H1 (cell line): ENCODE results near the gene PNPLA3. TPM values are rescaled to one million over a fixed set of nuclear protein-coding genes. Genes with fewer than 3 reads are reported as not detected.

Experiments used
- CTCF ChIA-PET: fragments of 300-600 bp; sonication (Branson Sonifier 250); formaldehyde crosslinking; loops from one replicate; lab custom pipeline; 2021; ENCODE audit not compliant: partially characterized antibody; lab: Charles Lee
- POLR2A ChIA-PET: fragments of 300-600 bp; sonication (Branson Sonifier 250); formaldehyde crosslinking; loops from one replicate; lab custom pipeline; 2021; ENCODE audit warnings: inconsistent platforms; ENCODE audit not compliant: partially characterized antibody; lab: Charles Lee
- DNase-seq, 2 experiments: peaks; one replicate each; pipeline versions ENCODE4 v3.0.0 to v3.0.0-alpha.2; 2010 to 2022; ENCODE audit warnings: low spot score in 2 of 2, low read depth in 1 of 2, mixed read lengths in 1 of 2
- FAIRE-seq: peaks from 2 replicates; lab custom pipeline; 2011; peaks lifted over from hg19 to GRCh38; lab: Jason Lieb, UNC
- H2AFZ ChIP-seq: 2 replicates; pipeline ENCODE4 v1.8.1; 2012; ENCODE audit warnings: low read length, inconsistent platforms
- H2AK5ac ChIP-seq: 2 replicates; pipeline ENCODE4 v1.6.1; 2013; ENCODE audit warnings: low read depth, low read length
- H2BK120ac ChIP-seq: replicated peaks from 2 replicates; pipeline ENCODE3; 2013; ENCODE audit warnings: low read depth, low read length, inconsistent platforms
- H2BK12ac ChIP-seq: 2 replicates; pipeline ENCODE4 v1.6.1; 2013; ENCODE audit warnings: low read depth, low read length
- H2BK15ac ChIP-seq: 2 replicates; pipeline ENCODE4 v1.6.1; 2013; ENCODE audit warnings: low read length
- H2BK20ac ChIP-seq: 2 replicates; pipeline ENCODE4 v1.6.1; 2013; ENCODE audit warnings: low read length
- H2BK5ac ChIP-seq: 2 replicates; pipeline ENCODE4 v1.6.1; 2013; ENCODE audit warnings: low read depth, low read length
- H3K14ac ChIP-seq: 2 replicates; pipeline ENCODE4 v1.6.1; 2013; ENCODE audit warnings: inconsistent platforms; ENCODE audit not compliant: insufficient read length
- H3K18ac ChIP-seq: 2 replicates; pipeline ENCODE4 v1.6.1; 2013; ENCODE audit warnings: low read length; ENCODE audit errors: extremely low read depth
- H3K23ac ChIP-seq: 2 replicates; pipeline ENCODE4 v1.6.1; 2013; ENCODE audit warnings: inconsistent platforms; ENCODE audit not compliant: insufficient read length
- H3K23me2 ChIP-seq: 2 replicates; pipeline ENCODE4 v1.6.1; 2013; ENCODE audit warnings: low read depth, low read length
- H3K27ac ChIP-seq: 2 replicates; pipeline ENCODE4 v1.6.1; 2011; ENCODE audit warnings: low read depth, low read length, inconsistent platforms
- H3K27me3 ChIP-seq, 4 experiments: replicated peaks in 1 of 4; 1 replicate in 1 of 4; 2 replicates in 3 of 4; pipeline versions ENCODE4 v1.6.1 to v1.8.1; 2011 to 2013; ENCODE audit warnings: low read length in 3 of 4, mild to moderate bottlenecking in 3 of 4, inconsistent platforms in 2 of 4, mixed read lengths in 2 of 4, moderate library complexity in 1 of 4; ENCODE audit not compliant: control insufficient read depth in 3 of 4, insufficient read depth in 3 of 4; ENCODE audit errors: extremely low read depth in 1 of 4
- H3K36me3 ChIP-seq, 4 experiments: 2 replicates each; pipeline versions ENCODE4 v1.6.1 to v1.8.1; 2011 to 2013; ENCODE audit warnings: mild to moderate bottlenecking in 4 of 4, low read length in 3 of 4, moderate library complexity in 2 of 4, control low read depth in 1 of 4, inconsistent platforms in 1 of 4; ENCODE audit not compliant: insufficient read depth in 4 of 4, control insufficient read depth in 2 of 4
- H3K4ac ChIP-seq: replicated peaks from 2 replicates; pipeline ENCODE3; 2013; ENCODE audit warnings: low read length, low read depth, mixed read lengths, inconsistent platforms; ENCODE audit not compliant: insufficient read length
- H3K4me1 ChIP-seq, 4 experiments: replicated peaks in 1 of 4; 1 replicate in 1 of 4; 2 replicates in 3 of 4; pipeline versions ENCODE4 v1.6.1 to v1.8.1; 2011 to 2013; ENCODE audit warnings: low read length in 3 of 4, inconsistent platforms in 2 of 4, mixed read lengths in 1 of 4; ENCODE audit not compliant: insufficient read depth in 4 of 4, control insufficient read depth in 3 of 4
- H3K4me2 ChIP-seq, 2 experiments: 2 replicates each; pipeline versions ENCODE4 v1.6.1 to v1.8.1; 2011 to 2013; ENCODE audit warnings: low read depth in 2 of 2, low read length in 2 of 2, control low read depth in 1 of 2, inconsistent platforms in 1 of 2, mild to moderate bottlenecking in 1 of 2; ENCODE audit not compliant: insufficient read depth in 1 of 2
- H3K4me3 ChIP-seq, 4 experiments: fragments of 200-600, 300-600 bp in 1 of 4; sonication (generic), shearing (Covaris generic), sonication (Bioruptor Twin) in 1 of 4; 2 replicates each; pipeline versions ENCODE4 v1.5.1 to v1.8.1; 2011 to 2016; ENCODE audit warnings: low read length in 4 of 4, low read depth in 3 of 4, control low read depth in 2 of 4, inconsistent platforms in 2 of 4, mild to moderate bottlenecking in 2 of 4, mixed read lengths in 1 of 4, moderate library complexity in 1 of 4; ENCODE audit not compliant: insufficient read depth in 2 of 4; ENCODE audit errors: extremely low read depth in 1 of 4
- H3K56ac ChIP-seq: replicated peaks from 2 replicates; pipeline ENCODE3; 2013; ENCODE audit warnings: low read depth, mild to moderate bottlenecking, mixed read lengths, low read length, inconsistent platforms; ENCODE audit not compliant: insufficient read length
- H3K79me1 ChIP-seq: 2 replicates; pipeline ENCODE4 v1.6.1; 2013; ENCODE audit warnings: low read depth, low read length, control low read depth
- H3K79me2 ChIP-seq, 2 experiments: 2 replicates each; pipeline versions ENCODE4 v1.6.1 to v1.8.1; 2012 to 2013; ENCODE audit warnings: low read length in 2 of 2, mild to moderate bottlenecking in 2 of 2, inconsistent platforms in 1 of 2; ENCODE audit not compliant: insufficient read depth in 2 of 2, control insufficient read depth in 1 of 2
- H3K9ac ChIP-seq, 4 experiments: replicated peaks in 1 of 4; 1 replicate in 1 of 4; 2 replicates in 3 of 4; pipeline versions ENCODE4 v1.6.1 to v1.8.1; 2011 to 2013; ENCODE audit warnings: low read depth in 3 of 4, low read length in 3 of 4, control low read depth in 2 of 4, mild to moderate bottlenecking in 2 of 4, moderate library complexity in 2 of 4, inconsistent platforms in 1 of 4; ENCODE audit errors: extremely low read depth in 1 of 4
- H3K9me3 ChIP-seq, 2 experiments: 2 replicates each; pipeline versions ENCODE4 v1.6.1 to v1.8.1; 2012 to 2013; ENCODE audit warnings: mild to moderate bottlenecking in 2 of 2, moderate library complexity in 2 of 2, control low read depth in 1 of 2, inconsistent platforms in 1 of 2, low read depth in 1 of 2, low read length in 1 of 2, mixed read lengths in 1 of 2; ENCODE audit not compliant: insufficient read depth in 2 of 2
- H4K20me1 ChIP-seq, 2 experiments: replicated peaks in 1 of 2; 2 replicates each; pipeline versions ENCODE3 to v1.8.1; 2011 to 2013; ENCODE audit warnings: inconsistent platforms in 2 of 2, low read length in 2 of 2, mild to moderate bottlenecking in 1 of 2; ENCODE audit not compliant: insufficient read depth in 2 of 2, control insufficient read depth in 1 of 2
- H4K5ac ChIP-seq: 2 replicates; pipeline ENCODE4 v1.6.1; 2013; ENCODE audit warnings: low read length, low read depth, mixed read lengths, inconsistent platforms; ENCODE audit not compliant: insufficient read length
- H4K8ac ChIP-seq: 2 replicates; pipeline ENCODE4 v1.8.0; 2013; ENCODE audit warnings: mild to moderate bottlenecking, moderate library complexity, low read length, inconsistent platforms; ENCODE audit not compliant: insufficient read depth; ENCODE audit errors: extremely low read depth
- H4K91ac ChIP-seq: replicated peaks from 2 replicates; pipeline ENCODE3; 2013; ENCODE audit warnings: low read length, mixed read lengths, inconsistent platforms; ENCODE audit not compliant: insufficient read length
- CEBPB ChIP-seq: IDR thresholded peaks from 2 replicates; pipeline ENCODE4 v1.6.1; 2012; ENCODE audit warnings: low read depth, low read length
- EGR1 ChIP-seq: IDR thresholded peaks from 2 replicates; pipeline ENCODE4 v1.6.1; 2011; ENCODE audit warnings: low read depth, low read length, borderline replicate concordance
- EP300 ChIP-seq, 2 experiments: IDR thresholded peaks; 1 replicate in 1 of 2; 2 replicates in 1 of 2; pipeline ENCODE4 v1.6.1; 2011 to 2012; ENCODE audit warnings: low read depth in 2 of 2, low read length in 2 of 2, mild to moderate bottlenecking in 2 of 2, borderline replicate concordance in 1 of 2, inconsistent platforms in 1 of 2, moderate library complexity in 1 of 2
- HDAC6 ChIP-seq: IDR thresholded peaks from one replicate; pipeline ENCODE4 v1.7.1; 2012; ENCODE audit warnings: low read depth, mild to moderate bottlenecking, inconsistent platforms, low read length, moderate library complexity
- NRF1 ChIP-seq: IDR thresholded peaks from 2 replicates; pipeline ENCODE4 v1.6.1; 2011; ENCODE audit warnings: mild to moderate bottlenecking, low read depth, low read length, improper control_type of control experiment
- RBBP5 ChIP-seq: IDR thresholded peaks from 2 replicates; pipeline ENCODE4 v1.7.1; 2012; ENCODE audit warnings: low read depth, mild to moderate bottlenecking, inconsistent platforms, low read length, moderate library complexity, borderline replicate concordance
- TAF1 ChIP-seq: IDR thresholded peaks from 2 replicates; pipeline ENCODE4 v1.6.1; 2011; ENCODE audit warnings: mild to moderate bottlenecking, low read depth, low read length
- USF2 ChIP-seq: IDR thresholded peaks from 2 replicates; pipeline ENCODE4 v1.6.1; 2011; ENCODE audit warnings: low read length, improper control_type of control experiment
- whole genome bisulfite sequencing, 2 experiments: shearing (Covaris generic) in 1 of 2; methylation state at CpG; one replicate each; pipeline versions ENCODE4 v1.1.6 to v1.1.7; 2013 to 2015; ENCODE audit warnings: low lambda C conversion rate in 2 of 2, mixed read lengths in 2 of 2, inconsistent platforms in 1 of 2, low coverage in 1 of 2, missing lambda C conversion rate in 1 of 2; ENCODE audit not compliant: insufficient replicate concordance in 2 of 2, insufficient coverage in 1 of 2, insufficient read length in 1 of 2; ENCODE audit errors: extremely low coverage in 1 of 2, missing lambda C conversion rate in 1 of 2; 5-methylcytosine and 5-hydroxymethylcytosine counted together
- polyA plus RNA-seq, 7 experiments: library from polyadenylated mRNA; depleted of rRNA in 3 of 7; stranded (reverse) in 5 of 7; unstranded in 2 of 7; fragments of >200 nt in 5 of 7; fragments of 200-250 nt in 2 of 7; gene quantifications; 1 replicate in 5 of 7; 2 replicates in 1 of 7; 4 replicates in 1 of 7; pipeline versions ENCODE4 v1.2.1 to v1.2.3, GENCODE V29; 2011 to 2013; ENCODE audit warnings: missing spikeins in 2 of 7, mixed read lengths in 2 of 7
- total RNA-seq: library from RNA; stranded (reverse); fragmentation: NEBNext Ultra II Directional; extraction: Animal tissue kit (Norgen Biotek cat#: 25700); gene quantifications from 2 replicates; pipeline ENCODE4 v1.2.1, GENCODE V29; 2021

Gene PNPLA3
- total and polyA plus RNA-seq, 2 of the 8 experiments (the other 6 are each of a cell fraction or from before 2014, with no cell fraction given), result 17.5 to 23.4 TPM

- Histone ChIP-seq H2BK120ac (no peak overlapping the region), H3K27ac (no peak overlapping the region; the same call in 1 of the 2 replicates), H3K56ac (no peak overlapping the region), H4K5ac (no peak overlapping the region), H4K20me1 (peaks cover 0 to 4% of the 10 kb centered on the region in 2 experiments), H2AK5ac (no peak overlapping the region), H3K23ac (no peak overlapping the region), H3K18ac (no peak overlapping the region), H3K36me3 (no peaks in the 10 kb centered on the region), H2BK15ac (no peak overlapping the region), H3K79me1 (no peaks in the 10 kb centered on the region), H3K9ac (no peak overlapping the region), H3K4me1 (peaks cover 0 to 3% (median 2%) of the 10 kb centered on the region in 4 experiments; a peak in 1 of 7 replicates), H2BK5ac (no peak overlapping the region), H4K8ac (no peak overlapping the region), H2BK20ac (no peak overlapping the region), H2BK12ac (no peak overlapping the region), H2AFZ (no peak overlapping the region), H3K27me3 (no peaks in the 10 kb centered on the region), H3K9me3 (no peaks in the 10 kb centered on the region), H3K4ac (no peak overlapping the region), H3K4me3 (no peak overlapping the region), H3K79me2 (no peaks in the 10 kb centered on the region), H3K23me2 (no peaks in the 10 kb centered on the region), H4K91ac (no peak overlapping the region), H3K14ac (no peak overlapping the region), H3K4me2 (no peak overlapping the region)
- DNase-seq (no peak), FAIRE-seq (no peak)
- CTCF ChIA-PET, result interaction anchor here (0.7 to 7.5 kb wide), 5 partner anchors 21 to 66 kb away, joined by 3 to 226 read pairs (median 5); partner anchors contain the start of gene PNPLA5
- POLR2A ChIA-PET, result no interaction called here
- WGBS, 2 experiments, result 87% methylated on average over 14 of the region's 14 CpGs; no CpG with 5 or more reads in 1 of the 2 experiments
- TF ChIP-seq TAF1 (no peak), CEBPB (no peak), HDAC6 (no peak), EP300 (IDR thresholded peaks at IDR 0.05; ENCODE audit: borderline replicate concordance in 1 of 2, low read depth in 2 of 2, low read length in 2 of 2) (no peak), NRF1 (no peak), EGR1 (no peak), RBBP5 (no peak), USF2 (no peak)
These were observed 43.6 kb upstream of the PNPLA3 start for GRCh38 chr22:43879901-43880540.
